ENCODE measurements around the gene LAIR2.

Gene LAIR2

DNA sequence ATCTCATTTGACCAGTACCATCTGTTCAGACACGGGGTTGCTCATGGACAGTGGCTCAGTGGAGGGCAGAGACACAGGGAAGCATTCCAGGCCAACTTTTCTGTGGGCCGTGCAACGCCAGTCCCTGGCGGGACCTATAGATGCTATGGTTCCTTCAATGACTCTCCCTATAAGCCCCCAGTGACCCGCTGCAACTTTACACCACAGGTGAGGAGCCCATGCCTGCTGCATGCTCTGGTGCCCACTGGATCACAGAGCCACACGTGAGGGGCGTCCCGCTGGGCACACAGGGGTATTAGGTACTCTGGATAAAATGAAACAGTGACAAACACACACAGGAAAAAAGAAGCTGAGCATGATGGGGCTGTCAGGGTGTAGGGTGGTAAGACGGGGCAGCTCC, 34.3 kb downstream of the LAIR2 start:
- DNase-seq, result no peak

DNA sequence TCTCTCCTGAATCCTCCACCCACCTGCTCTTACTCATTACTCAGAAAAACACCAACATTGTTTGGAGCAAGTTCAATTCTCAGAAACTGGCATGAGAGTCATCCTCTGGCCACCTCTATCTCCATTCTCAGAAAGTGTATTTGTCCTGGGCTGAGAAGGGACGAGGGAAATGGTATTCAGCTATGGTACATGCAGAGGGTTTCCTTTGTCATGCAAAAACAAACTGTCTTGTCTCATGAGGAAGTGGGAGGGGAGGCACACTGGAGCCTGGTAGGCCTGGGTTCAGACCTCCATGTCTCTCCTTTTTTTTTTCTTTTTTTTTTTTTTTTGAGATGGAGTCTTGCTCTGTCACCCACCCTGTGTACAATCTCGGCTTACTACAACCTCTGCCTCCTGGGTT, 39.1 kb downstream of the LAIR2 start:
- DNase-seq, result no peak

DNA sequence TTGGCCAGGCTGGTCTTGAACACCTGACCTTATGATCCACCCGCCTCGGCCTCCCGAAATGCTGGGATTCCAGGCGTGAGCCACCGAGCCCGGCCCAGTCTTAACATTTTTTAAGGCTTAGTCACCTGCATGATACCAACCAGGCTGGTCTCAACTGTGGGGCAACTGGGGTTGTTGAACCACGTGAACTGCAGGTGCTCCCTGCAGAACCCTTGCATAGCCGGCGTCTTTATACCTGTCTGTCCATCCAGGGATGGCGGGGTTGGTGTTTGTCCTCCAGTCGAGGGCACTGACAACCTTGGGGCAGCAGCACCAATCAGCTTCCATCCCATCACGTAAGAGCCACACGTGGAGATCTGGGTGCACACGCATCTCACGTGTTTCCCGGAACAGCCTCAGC, 46.2 kb downstream of the LAIR2 start:
- no peak for DNase-seq

DNA sequence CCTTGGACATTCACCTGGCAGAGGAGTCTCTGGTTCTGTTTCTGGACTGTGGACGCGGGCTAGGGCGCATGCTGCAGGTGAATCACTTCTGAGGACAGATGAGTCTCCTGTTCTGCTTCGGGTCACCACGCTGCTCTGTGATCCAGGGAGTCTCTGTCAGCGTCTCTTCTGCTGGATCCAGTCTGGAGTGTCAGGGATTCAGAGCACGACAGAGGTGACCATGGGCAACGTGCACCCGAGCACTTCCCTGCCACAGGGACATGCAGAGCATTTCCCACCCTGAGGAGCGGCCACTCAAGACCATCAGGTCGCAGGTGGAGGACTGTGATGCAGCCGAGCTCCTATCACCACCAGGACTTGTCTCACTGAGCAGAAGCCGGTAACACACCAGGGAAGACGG, 46.6 kb downstream of the LAIR2 start:
- DNase-seq, result no peak

DNA sequence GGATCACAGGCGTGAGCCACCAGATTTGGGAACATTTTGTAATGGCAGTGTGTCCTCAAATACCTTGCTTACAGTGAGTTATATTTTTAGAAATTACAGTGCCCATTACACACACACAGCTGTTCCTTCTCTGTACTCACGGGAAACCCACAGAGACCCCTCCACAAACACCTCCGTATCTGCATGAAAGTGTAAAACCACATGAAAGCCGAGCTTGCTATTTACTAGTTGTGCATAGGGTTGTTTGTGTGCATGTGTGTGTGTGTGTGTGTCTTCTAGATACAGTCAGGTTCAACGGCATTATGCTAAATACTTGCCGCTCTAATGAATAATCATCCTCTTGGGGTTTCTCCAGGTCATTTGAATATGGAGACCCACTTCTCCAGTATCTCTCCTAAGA, 48.7 kb downstream of the LAIR2 start:
- no peak for DNase-seq

DNA sequence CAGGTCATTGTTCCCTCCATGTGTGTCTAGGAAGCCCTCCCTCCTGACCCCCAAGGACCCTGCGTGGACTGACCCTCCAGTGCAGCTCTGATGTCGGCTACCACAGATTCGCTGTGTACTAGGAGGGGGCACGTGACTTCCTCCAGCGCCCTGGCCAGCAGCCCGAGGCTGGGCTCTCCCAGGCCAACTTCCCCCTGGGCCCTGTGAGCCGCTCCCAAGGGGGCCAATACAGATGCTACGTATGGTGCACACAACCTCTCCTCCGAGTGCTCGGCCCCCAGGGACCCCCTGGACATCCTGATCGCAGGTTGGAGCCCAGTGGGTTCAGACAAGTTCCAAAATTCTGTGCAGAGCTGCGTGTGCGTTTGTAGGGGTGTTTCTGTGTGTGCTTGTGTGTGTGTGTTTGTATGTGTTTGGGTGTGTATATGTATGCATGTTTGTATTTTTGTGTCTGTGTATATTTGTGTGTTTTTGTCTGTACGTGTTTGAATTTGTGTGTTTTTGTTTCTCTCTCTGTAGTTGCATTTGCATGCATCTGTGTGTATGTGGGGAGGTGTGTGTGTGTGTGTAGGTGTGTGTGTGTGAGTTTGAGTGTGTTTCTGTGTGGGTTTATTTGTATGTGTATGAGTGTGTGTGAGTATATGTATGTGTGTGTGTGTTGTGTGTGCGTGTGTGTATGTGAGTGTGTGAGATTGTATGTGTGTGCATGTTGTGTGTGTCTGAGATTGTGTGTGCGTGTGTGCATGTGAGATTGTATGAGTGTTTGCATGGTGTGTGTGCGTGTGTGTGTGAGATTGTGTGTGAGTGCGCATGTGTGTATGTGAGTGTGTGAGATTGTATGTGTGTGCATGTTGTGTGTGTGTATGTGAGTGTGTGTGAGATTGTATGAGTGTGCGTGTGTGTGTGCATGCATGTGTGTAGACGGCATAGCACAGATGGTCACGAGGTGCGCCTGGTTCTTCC, 49.6 kb downstream of the LAIR2 start:
- DNase-seq, result no peak

DNA sequence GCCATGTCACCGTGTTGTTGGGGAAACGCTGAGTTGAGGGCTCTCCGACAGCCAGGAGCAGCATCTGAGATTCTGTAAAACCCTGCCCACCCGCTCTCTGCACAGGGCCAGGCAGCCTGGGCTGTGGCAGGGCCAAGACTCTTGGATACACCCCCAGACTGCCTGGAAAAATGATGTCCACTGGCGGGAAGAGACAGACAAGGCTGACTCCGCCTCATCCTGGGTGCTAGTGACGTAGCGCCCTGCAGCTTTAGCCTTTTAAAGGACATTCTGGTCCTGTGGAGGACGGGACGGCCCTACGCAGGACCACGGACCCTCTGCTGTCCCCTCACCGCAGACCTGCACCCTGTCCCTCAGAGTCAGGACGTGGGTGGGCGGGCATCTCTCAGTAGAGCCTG, 50.3 kb downstream of the LAIR2 start:
- no peak for DNase-seq

DNA sequence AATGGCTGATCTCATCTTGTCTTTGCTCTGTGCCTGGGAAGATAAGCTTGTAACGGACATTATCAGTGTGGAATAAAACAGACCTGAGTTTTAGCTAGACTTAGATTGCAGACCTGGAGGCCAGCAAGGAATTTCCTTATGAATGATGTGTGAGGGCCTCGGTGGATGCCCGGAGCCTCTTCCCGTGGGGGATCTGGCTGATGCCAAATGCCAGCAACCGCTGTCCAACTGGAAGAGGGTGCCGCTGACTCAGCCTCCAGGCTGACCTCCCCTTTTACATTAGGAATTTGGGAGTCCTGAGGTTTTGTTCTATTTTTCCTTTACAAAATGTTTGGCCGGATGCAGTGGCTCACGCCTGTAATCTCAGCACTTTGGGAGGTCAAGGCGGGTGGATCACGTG, 51.4 kb downstream of the LAIR2 start:
- DNase-seq, result no peak

DNA sequence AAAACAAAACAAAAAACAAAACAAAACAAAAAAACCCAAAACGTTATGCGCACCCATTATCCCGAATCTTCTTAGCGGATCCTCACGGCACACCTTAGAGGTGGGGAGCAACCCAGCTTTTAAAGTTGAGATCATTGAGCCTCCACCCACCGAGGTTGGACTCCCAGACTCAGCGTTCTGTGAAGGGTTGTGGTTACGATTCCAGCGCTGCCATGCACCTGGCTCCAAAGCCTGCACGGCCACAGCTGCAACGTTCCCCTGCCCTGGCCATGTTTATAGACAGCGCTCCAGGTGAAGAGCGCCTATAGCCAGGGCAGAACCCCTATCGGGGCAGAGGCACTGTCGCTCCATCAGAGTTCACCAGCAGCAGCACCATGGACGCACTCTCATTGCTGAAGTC, 52.3 kb downstream of the LAIR2 start:
- DNase-seq, result no peak

DNA sequence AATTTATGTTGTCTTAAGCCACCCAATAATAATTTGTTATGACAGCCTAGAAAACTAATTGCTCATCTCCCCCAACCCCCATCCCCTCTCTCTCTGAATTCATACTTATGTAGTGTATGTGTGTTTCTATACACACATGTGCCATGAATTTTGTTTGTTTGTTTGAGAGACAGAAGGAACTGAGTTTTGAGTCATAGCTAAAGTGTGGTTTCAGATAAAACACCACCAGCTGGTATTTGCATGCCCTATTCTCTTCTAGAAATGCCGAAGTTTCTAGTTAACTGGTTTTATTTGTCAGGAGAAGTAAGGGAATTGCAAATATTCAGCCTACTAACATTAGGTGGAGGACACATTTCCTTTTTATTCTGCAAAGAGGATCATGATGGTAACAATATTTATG, 53.6 kb downstream of the LAIR2 start:
- no peak for DNase-seq

DNA sequence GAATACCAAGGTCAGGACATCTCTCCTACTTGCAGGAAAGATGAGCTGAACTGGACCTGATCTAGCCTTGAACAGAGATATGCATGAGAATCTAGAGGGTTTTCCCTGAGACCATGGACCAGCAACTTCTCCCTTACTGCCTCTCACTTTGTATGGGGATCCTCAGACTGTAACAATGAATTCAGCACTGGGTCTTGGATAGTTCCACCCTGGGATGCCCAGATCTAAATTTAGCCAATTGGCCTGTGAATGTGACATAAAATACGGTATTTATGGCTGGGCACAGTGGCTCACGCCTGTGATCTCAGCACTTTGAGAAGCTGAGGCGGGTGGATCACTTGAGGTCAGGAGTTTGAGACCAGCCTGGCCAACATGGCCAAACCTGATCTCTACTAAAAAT, 55.7 kb downstream of the LAIR2 start:
- no peak for DNase-seq
